T-helper 1 cell treated with Interleukin-12 subunit alpha and Interleukin-12 subunit beta and Interleukin-4 antibody, amounts not matched to agents 30 μg/mL and 1 μg/mL, for 36 hours (primary cell): ENCODE data around the gene MACROD1.
A peak's percentile ranks its signal among the peaks of the same experiment; 100 is the strongest.

Experiments used
- H3K27ac Mint-ChIP-seq: one replicate; pipeline ENCODE4 v1.8.0; 2021; ENCODE audit warnings: mild to moderate bottlenecking, mixed read lengths
- H3K27me3 Mint-ChIP-seq: one replicate; pipeline ENCODE4 v1.8.0; 2021; ENCODE audit warnings: low read depth, mixed read lengths
- H3K36me3 Mint-ChIP-seq: one replicate; pipeline ENCODE4 v1.8.0; 2021; ENCODE audit warnings: low read depth, mixed read lengths
- H3K4me1 Mint-ChIP-seq: one replicate; pipeline ENCODE4 v1.8.0; 2021; ENCODE audit warnings: low read depth, mixed read lengths
- H3K4me3 Mint-ChIP-seq: one replicate; pipeline ENCODE4 v1.8.0; 2021; ENCODE audit warnings: mild to moderate bottlenecking, moderate library complexity, mixed read lengths
- H3K9me3 Mint-ChIP-seq: one replicate; pipeline ENCODE4 v1.8.0; 2021; ENCODE audit warnings: mixed read lengths

Gene MACROD1

GRCh38 chr11:64068705-64069400, 97.1 kb downstream of the MACROD1 start:
- no peaks in the 10 kb centered on the region for H3K27me3 Mint-ChIP-seq
- no peak overlapping the region for H3K27ac Mint-ChIP-seq

GRCh38 chr11:64067230-64067993, 98.5 kb downstream of the MACROD1 start:
- Mint-ChIP-seq H3K27ac (no peak overlapping the region), H3K4me3 (no peak overlapping the region), H3K9me3 (no peaks in the 10 kb centered on the region), H3K4me1 (no peaks in the 10 kb centered on the region), H3K36me3 (no peaks in the 10 kb centered on the region), H3K27me3 (peaks cover 5% of the 10 kb centered on the region)

More at GRCh38 chr11:64068705-64069400, 97.1 kb downstream of the MACROD1 start:
- H3K4me3 Mint-ChIP-seq, result no peak overlapping the region
- H3K4me1 Mint-ChIP-seq, result no peaks in the 10 kb centered on the region
- no peaks in the 10 kb centered on the region for H3K9me3 Mint-ChIP-seq
- no peaks in the 10 kb centered on the region for H3K36me3 Mint-ChIP-seq

DNA sequence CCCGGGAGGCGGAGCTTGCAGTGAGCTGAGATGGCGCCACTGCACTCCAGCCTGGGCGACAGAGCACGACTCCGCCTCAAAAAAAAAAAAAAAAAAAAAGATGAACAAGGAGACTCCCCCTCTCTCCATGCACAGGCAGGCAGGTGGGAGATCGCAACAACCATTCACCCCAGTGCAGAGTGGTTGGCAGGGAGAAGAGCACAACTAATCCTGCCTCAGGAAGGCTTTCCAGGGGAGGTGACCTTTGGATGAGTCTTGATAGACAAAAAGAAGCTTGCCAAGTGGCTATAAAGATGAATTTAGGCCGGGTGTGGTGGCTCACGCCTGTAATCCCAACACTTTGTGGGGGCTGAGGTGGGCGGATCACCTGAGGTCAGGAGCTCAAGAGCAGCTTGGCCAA, 100.2 kb downstream of the MACROD1 start:
- Mint-ChIP-seq H3K4me1 (peaks cover 6% of the 10 kb centered on the region), H3K9me3 (no peaks in the 10 kb centered on the region)

DNA sequence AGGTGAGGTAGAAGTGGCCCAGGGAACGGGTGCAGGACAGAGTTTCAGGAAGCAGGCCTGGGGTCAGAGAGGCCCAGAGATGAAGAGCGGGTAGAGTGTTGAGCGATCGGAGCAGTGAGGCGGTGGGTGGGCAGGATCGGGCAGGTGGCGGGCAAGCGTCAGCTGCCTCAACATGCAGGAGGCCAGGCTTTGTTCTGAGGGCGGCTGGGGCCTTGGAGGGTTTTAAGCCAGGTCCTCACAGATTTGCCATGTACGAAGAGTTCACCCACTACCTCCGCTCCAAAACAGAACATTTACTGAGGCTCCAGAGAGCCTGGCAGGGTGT, 100.8 kb downstream of the MACROD1 start:
- Mint-ChIP-seq H3K9me3 (no peaks in the 10 kb centered on the region), H3K27me3 (peaks cover 23% of the 10 kb centered on the region), H3K4me1 (peaks cover 6% of the 10 kb centered on the region), H3K27ac (no peak overlapping the region), H3K36me3 (no peaks in the 10 kb centered on the region), H3K4me3 (no peak overlapping the region)

More for the DNA sequence above, 100.2 kb downstream of the MACROD1 start:
- Mint-ChIP-seq H3K27me3 (peaks cover 20% of the 10 kb centered on the region), H3K4me3 (no peak overlapping the region), H3K27ac (no peak overlapping the region), H3K36me3 (no peaks in the 10 kb centered on the region)

DNA sequence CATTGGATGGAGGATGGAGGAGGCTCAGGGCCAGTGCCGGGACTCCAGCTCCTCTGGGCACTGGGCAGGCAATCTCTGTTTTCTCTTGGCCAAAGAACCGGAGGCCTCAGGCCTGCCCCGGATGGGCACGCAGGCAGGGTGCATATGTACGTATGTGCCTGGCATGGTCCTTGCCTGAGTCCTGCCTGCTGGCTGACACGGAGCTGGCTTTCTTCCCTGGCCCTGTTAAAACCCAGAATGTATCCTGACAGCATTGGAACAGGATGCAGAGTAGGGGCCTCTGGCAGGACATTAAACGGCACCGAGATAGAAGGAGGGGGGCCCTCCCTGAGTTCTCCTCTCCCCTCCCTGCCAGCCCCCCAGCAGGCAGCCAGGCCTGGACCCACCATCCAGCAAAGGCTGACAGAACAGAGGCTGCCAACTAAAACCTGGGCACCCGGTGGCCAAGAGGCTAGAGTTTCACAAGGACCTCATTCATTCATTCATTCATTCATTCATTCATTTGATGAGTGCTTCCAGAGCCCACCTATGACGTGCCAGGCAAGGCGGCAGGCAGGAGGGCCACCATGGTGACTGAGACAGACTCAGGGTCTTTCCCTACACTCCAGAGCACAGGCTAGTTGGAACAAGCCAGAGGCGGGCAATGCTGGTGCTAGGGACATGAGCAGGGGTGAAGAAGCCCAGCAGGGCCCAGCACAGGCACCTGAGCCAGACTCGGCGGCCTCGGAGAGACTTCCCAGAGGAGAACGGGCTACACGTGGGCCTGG, 101.4 kb downstream of the MACROD1 start:
- Mint-ChIP-seq H3K27ac (no peak overlapping the region), H3K9me3 (no peaks in the 10 kb centered on the region), H3K4me1 (peaks cover 6% of the 10 kb centered on the region), H3K4me3 (no peak overlapping the region), H3K36me3 (no peaks in the 10 kb centered on the region), H3K27me3 (peaks cover 23% of the 10 kb centered on the region)

DNA sequence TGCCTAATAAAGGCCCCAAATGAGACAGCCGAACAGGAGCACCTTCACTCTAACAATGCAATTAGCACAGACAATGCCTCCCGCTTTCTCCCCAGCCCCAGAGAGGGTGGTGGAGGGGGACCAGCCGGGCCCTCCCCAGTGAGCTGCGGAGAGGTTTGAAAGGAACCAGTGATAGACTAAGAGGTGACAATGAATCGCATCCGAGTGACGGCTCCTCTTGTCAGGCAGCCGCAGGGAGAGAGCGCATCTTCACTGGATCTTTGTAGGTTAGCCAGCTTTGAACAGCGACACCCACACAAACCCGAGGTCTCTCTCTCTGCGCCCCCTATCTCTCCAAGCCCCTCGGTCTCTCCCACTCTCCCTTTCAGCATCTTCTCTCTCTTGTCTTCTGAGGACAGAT, 102.1 kb downstream of the MACROD1 start:
- peaks cover 23% of the 10 kb centered on the region for H3K27me3 Mint-ChIP-seq
- H3K36me3 Mint-ChIP-seq, result no peaks in the 10 kb centered on the region
- no peak overlapping the region for H3K27ac Mint-ChIP-seq
- no peaks in the 10 kb centered on the region for H3K9me3 Mint-ChIP-seq
- peaks cover 6% of the 10 kb centered on the region for H3K4me1 Mint-ChIP-seq
- H3K4me3 Mint-ChIP-seq, result no peak overlapping the region

- Mint-ChIP-seq H3K36me3 (no peaks in the 10 kb centered on the region), H3K4me3 (peak overlapping the region; percentile 21), H3K9me3 (no peaks in the 10 kb centered on the region), H3K27me3 (peaks cover 23% of the 10 kb centered on the region), H3K27ac (no peak overlapping the region), H3K4me1 (peaks cover 6% of the 10 kb centered on the region)
Measured at GRCh38 chr11:64062185-64063039, 103.5 kb downstream of the MACROD1 start.

- Mint-ChIP-seq H3K27ac (no peak overlapping the region), H3K4me3 (peak overlapping the region; percentile 81), H3K27me3 (peaks cover 23% of the 10 kb centered on the region), H3K36me3 (no peaks in the 10 kb centered on the region), H3K4me1 (peaks cover 6% of the 10 kb centered on the region), H3K9me3 (no peaks in the 10 kb centered on the region)
Measured at GRCh38 chr11:64060861-64061444, 105.0 kb downstream of the MACROD1 start.

DNA sequence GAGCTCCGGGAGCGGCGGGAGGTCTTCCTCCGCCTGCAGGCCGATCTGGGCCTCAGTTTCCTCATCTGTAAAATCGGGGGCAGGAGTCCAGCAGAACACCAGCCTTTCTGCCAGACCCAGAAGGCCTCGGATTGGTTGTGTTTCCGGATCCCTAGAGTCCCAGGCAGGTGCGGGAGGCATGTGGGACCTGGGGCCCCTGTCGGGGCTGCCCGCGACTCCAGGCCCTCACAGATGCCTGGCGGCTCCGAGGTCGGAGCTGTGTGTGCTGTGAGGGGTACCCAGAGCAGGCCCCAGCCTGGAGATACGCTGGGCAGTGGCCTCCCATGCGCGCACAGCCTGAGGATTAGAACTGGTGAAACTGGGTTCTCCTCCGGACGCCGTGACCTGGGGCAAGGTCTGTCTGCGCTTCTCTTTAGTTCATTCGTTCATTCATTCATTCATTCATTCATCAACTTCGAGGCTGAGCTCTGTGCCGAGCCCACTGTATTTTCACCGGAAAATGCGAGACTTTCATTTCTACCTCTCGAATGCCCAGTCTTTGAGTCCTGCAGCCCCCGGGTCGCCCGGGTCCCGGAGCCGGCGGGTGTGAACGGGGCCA, 105.6 kb downstream of the MACROD1 start:
- no peak overlapping the region for H3K27ac Mint-ChIP-seq
- H3K4me1 Mint-ChIP-seq, result peaks cover 6% of the 10 kb centered on the region
- H3K36me3 Mint-ChIP-seq, result no peaks in the 10 kb centered on the region
- H3K27me3 Mint-ChIP-seq, result peaks cover 23% of the 10 kb centered on the region
- H3K4me3 Mint-ChIP-seq, result no peak overlapping the region
- no peaks in the 10 kb centered on the region for H3K9me3 Mint-ChIP-seq

DNA sequence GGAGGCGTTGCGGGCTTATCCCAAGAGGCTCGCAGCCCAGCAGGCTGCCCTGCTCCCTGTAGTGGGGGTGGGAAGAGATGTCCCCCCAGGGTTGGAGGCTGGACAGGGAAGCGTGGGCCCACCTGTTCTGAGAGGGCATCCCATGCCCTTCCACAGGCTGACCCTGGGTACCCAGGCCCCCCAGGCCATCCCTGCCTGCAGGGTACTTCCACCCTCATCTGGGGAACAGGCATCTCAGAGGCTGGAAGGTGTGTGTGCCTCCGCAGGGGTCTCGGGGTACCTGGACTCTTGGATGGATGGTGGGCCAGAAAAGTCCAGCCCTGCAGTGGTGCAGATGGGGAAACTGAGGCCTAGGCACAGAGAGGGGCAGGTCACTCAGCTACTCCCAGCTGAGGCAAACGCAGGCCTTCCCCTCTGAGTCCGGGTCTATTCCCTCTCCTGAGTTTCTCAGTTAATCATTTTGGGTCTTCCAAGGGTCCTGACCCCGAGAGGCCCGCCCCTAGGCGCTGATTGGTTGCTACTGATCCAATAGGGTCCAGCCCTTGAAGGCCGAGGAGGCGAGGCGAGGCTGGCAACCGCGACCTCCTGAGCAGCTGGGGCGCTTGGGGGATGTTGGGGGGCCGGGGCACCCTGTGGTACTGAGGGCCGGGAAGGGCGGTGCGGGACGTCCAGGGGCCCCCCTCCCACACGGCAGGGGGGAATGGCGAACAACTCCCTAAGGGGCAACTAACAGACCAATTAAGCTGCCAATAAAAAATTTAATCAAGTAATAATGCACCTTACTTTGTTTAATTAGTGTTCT, 106.4 kb downstream of the MACROD1 start:
- Mint-ChIP-seq H3K27me3 (peaks cover 23% of the 10 kb centered on the region), H3K9me3 (no peaks in the 10 kb centered on the region), H3K27ac (no peak overlapping the region), H3K36me3 (no peaks in the 10 kb centered on the region), H3K4me1 (peaks cover 6% of the 10 kb centered on the region), H3K4me3 (no peak overlapping the region)

- Mint-ChIP-seq H3K4me1 (peaks cover 6% of the 10 kb centered on the region), H3K4me3 (no peak overlapping the region), H3K27ac (no peak overlapping the region), H3K27me3 (peaks cover 23% of the 10 kb centered on the region), H3K9me3 (no peaks in the 10 kb centered on the region), H3K36me3 (no peaks in the 10 kb centered on the region)
Measured at GRCh38 chr11:64058494-64058893, 107.4 kb downstream of the MACROD1 start.

DNA sequence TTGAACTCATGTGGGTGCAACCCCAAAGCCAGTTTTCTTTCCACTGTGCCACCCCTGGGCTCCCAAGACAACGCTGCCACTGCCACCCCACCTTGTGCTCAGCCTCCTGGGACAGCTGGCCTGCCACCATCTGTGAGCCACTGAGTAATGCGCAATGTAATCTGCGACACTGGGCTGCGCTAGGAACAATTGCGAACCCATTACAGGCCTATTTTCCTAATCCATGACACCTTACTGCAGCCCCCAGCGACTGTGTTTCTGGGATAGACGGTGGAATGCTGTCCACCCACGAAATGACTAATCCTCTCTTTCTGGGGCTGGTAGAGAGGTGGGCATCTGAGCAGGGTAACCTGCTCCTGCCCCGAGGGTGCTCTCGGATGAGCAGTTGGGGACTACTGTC, 108.0 kb downstream of the MACROD1 start:
- Mint-ChIP-seq H3K9me3 (no peaks in the 10 kb centered on the region), H3K27ac (no peak overlapping the region), H3K4me1 (peaks cover 6% of the 10 kb centered on the region), H3K4me3 (no peak overlapping the region), H3K36me3 (no peaks in the 10 kb centered on the region), H3K27me3 (peaks cover 21% of the 10 kb centered on the region)

- H3K36me3 Mint-ChIP-seq, result no peaks in the 10 kb centered on the region
- H3K27ac Mint-ChIP-seq, result no peak overlapping the region
- H3K4me1 Mint-ChIP-seq, result peaks cover 3% of the 10 kb centered on the region
- H3K4me3 Mint-ChIP-seq, result no peak overlapping the region
- no peaks in the 10 kb centered on the region for H3K9me3 Mint-ChIP-seq
- peaks cover 13% of the 10 kb centered on the region for H3K27me3 Mint-ChIP-seq
Measured at GRCh38 chr11:64056861-64057260, 109.1 kb downstream of the MACROD1 start.
